Nephron progenitor cell (in vitro differentiated cells): ENCODE measurements around the gene MAPKAP1.

Experiments used
- DNase-seq: peaks from one replicate; pipeline ENCODE4 v3.0.0; 2021
- H3K27ac Mint-ChIP-seq: 2 replicates; pipeline ENCODE4 v1.8.0; 2021; ENCODE audit warnings: mild to moderate bottlenecking, moderate library complexity, mixed read lengths
- H3K27me3 Mint-ChIP-seq: 2 replicates; pipeline ENCODE4 v1.8.0; 2021; ENCODE audit warnings: mild to moderate bottlenecking, low read depth, mixed read lengths; ENCODE audit not compliant: poor library complexity
- H3K36me3 Mint-ChIP-seq: 2 replicates; pipeline ENCODE4 v1.8.0; 2021; ENCODE audit warnings: low read depth, mixed read lengths
- H3K4me1 Mint-ChIP-seq: 2 replicates; pipeline ENCODE4 v1.8.0; 2021; ENCODE audit warnings: mixed read lengths
- H3K4me3 Mint-ChIP-seq: 2 replicates; pipeline ENCODE4 v1.8.0; 2021; ENCODE audit warnings: mild to moderate bottlenecking, moderate library complexity, mixed read lengths
- H3K9me3 Mint-ChIP-seq: 2 replicates; pipeline ENCODE4 v1.8.0; 2021; ENCODE audit warnings: mild to moderate bottlenecking, moderate library complexity, mixed read lengths
- TF ChIP-seq, protein P1 (sequence below): fragments of 200-600 bp; sonication (generic); IDR thresholded peaks from 2 replicates; pipeline ENCODE4 v1.5.0; 2021; ENCODE audit warnings: antibody characterized with exemption

Gene MAPKAP1

DNA sequence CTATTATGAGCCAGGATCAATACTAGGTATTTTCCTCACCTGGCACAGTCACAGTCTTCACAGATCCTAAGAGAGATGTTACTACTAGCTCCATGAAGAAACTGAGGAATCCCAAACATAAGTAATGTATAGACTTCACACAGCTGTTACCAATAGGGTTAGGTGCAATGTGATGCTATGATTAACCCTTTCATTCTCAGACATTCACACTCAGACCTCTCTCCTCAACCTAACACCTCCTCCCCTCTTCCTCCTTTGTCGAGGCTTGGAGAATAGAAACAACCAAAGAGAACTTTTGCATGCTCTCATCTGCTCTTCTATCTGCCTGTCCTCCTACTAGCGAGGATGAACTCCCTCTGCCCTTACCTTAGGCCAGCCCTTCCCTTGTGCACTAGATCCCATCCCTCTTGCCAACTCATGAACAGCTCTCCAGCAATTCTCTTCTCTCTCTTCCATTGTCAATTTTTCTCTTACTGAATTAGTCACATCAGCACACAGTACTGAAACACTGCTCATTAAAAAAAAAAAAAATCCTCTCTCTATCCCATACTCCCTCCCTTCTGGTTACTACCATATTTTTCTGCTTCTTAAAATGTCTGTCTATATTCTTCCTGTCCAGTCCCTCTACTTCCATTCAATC lies 47.7 kb downstream of the MAPKAP1 start:
- TF ChIP-seq, protein P1, sequence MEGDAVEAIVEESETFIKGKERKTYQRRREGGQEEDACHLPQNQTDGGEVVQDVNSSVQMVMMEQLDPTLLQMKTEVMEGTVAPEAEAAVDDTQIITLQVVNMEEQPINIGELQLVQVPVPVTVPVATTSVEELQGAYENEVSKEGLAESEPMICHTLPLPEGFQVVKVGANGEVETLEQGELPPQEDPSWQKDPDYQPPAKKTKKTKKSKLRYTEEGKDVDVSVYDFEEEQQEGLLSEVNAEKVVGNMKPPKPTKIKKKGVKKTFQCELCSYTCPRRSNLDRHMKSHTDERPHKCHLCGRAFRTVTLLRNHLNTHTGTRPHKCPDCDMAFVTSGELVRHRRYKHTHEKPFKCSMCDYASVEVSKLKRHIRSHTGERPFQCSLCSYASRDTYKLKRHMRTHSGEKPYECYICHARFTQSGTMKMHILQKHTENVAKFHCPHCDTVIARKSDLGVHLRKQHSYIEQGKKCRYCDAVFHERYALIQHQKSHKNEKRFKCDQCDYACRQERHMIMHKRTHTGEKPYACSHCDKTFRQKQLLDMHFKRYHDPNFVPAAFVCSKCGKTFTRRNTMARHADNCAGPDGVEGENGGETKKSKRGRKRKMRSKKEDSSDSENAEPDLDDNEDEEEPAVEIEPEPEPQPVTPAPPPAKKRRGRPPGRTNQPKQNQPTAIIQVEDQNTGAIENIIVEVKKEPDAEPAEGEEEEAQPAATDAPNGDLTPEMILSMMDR = no peak
- Mint-ChIP-seq H3K27me3 (no peaks in the 10 kb centered on the region), H3K36me3 (peaks cover 17% of the 10 kb centered on the region), H3K27ac (no peak overlapping the region), H3K4me1 (peaks cover 21% of the 10 kb centered on the region), H3K4me3 (no peak overlapping the region), H3K9me3 (no peaks in the 10 kb centered on the region)
- no peak for DNase-seq

DNA sequence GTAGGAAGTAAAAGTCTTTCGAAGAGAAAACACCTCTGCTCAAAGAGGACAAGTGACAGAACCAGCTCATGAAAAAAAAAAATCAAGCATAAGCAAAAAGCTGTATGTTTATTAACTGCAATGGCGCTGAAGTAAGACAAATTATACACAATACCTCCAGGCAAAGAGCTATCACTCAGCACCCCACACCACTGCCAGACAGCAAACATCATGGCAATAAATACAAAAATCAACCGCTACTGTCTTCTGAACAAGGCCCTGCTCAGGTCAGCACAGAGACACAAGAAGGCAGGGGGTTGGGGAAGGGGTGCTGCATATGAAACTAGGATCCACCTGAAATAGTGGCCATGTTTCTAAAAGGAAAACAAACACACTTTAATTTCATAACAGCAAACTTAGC lies 50.4 kb downstream of the MAPKAP1 start:
- TF ChIP-seq, protein P1 = no peak
- Mint-ChIP-seq H3K9me3 (no peaks in the 10 kb centered on the region), H3K27ac (peak overlapping the region; percentile 68), H3K36me3 (peaks cover under 1% of the 10 kb centered on the region), H3K4me1 (peaks cover 39% of the 10 kb centered on the region), H3K4me3 (no peak overlapping the region), H3K27me3 (no peaks in the 10 kb centered on the region)
- DNase-seq = no peak

DNA sequence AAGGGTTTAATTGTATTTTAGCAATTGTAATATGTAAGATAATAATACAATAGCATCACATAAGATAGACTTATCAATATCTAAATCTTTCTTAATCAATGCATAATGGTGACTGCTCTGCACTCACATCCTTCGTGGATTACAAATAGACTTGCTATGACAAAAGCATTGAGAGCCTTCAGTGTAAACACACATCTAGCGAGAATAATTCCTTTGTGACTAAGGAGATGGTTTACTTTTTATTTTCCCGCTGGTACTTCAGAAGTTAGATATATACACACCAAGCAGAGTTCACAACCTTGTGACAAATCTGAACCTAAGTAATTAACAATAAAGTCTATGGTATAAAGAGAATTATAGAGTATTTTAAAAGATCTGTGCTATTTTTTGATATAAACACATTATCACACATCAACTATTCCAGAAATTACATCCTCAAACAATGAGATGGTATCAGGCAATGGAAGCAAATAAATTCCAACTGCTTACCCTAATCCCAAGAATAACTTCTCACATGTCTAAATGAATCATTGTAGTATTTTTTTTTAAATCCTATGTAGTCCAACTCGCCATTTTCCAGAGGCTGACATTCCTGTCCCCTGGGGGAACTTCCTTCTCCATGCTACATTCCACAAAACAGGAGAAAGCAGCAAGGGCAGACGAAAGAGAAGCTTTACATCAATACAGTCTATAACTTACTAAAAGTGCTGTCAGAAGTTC lies 51.2 kb downstream of the MAPKAP1 start:
- H3K9me3 Mint-ChIP-seq = no peaks in the 10 kb centered on the region
- TF ChIP-seq, protein P1 = no peak
- H3K27me3 Mint-ChIP-seq = no peaks in the 10 kb centered on the region
- H3K4me3 Mint-ChIP-seq = no peak overlapping the region
- DNase-seq = no peak
- no peak overlapping the region for H3K27ac Mint-ChIP-seq
- H3K36me3 Mint-ChIP-seq = peaks cover under 1% of the 10 kb centered on the region
- H3K4me1 Mint-ChIP-seq = peaks cover 39% of the 10 kb centered on the region

DNA sequence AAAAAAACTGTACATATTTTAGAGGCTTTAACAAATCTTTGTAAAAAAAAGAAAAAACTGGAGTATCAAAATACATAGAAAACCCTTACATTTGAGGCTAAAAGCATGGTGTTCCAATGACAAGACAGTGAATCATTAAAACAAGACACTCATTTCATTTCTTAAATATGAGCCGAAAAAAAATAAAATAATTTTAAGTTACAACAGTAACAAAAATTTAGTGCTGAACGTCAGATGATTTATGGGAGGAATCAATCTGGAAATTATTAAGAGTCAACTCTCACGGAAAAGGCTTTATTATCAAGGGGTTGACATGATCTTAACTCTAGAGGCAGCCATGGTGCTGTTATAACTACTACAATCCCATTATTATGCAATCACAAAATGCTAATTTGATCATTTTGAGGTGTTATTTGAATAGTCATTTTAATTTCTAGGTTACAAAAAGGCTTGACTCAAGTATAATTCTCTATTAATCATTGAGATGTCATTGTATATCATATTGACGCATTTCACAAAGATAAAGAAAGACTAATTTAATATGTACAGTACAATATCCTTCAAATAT lies 51.9 kb downstream of the MAPKAP1 start:
- H3K36me3 Mint-ChIP-seq = peaks cover 5% of the 10 kb centered on the region
- H3K27ac Mint-ChIP-seq = no peak overlapping the region
- no peaks in the 10 kb centered on the region for H3K9me3 Mint-ChIP-seq
- H3K27me3 Mint-ChIP-seq = no peaks in the 10 kb centered on the region
- no peak for DNase-seq
- H3K4me3 Mint-ChIP-seq = no peak overlapping the region
- H3K4me1 Mint-ChIP-seq = peaks cover 45% of the 10 kb centered on the region
- TF ChIP-seq, protein P1 = no peak

DNA sequence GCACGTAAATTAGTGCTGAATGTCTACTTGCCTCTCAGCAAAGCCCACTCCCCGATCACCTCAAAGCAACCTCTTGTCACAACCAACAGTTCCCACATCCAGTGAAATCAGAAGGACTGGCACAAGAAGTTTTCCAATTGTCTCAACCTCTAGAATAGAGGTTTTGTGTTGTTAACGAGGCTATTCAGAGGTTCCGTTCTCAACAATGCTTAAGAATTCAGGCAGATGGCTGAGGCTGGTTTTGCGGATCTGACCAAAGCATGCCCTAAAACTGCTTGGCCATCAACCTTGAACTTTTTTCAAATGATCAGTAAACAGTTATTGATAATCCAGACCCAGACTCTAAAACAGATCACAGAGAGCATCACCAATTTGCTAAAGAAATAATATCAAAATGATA lies 52.9 kb downstream of the MAPKAP1 start:
- no peak for DNase-seq
- Mint-ChIP-seq H3K36me3 (peaks cover 5% of the 10 kb centered on the region), H3K27me3 (no peaks in the 10 kb centered on the region), H3K4me3 (no peak overlapping the region), H3K27ac (no peak overlapping the region), H3K9me3 (no peaks in the 10 kb centered on the region), H3K4me1 (peaks cover 55% of the 10 kb centered on the region)
- TF ChIP-seq, protein P1 = no peak
